ENCODE results near the gene PIP4K2A. TPM values are rescaled to one million over a fixed set of nuclear protein-coding genes. Genes with fewer than 3 reads are reported as not detected.

The PIP4K2A gene
- total and polyA plus RNA-seq, 4 donors: 38.9 to 60.4 (median 42.4) TPM

DNA sequence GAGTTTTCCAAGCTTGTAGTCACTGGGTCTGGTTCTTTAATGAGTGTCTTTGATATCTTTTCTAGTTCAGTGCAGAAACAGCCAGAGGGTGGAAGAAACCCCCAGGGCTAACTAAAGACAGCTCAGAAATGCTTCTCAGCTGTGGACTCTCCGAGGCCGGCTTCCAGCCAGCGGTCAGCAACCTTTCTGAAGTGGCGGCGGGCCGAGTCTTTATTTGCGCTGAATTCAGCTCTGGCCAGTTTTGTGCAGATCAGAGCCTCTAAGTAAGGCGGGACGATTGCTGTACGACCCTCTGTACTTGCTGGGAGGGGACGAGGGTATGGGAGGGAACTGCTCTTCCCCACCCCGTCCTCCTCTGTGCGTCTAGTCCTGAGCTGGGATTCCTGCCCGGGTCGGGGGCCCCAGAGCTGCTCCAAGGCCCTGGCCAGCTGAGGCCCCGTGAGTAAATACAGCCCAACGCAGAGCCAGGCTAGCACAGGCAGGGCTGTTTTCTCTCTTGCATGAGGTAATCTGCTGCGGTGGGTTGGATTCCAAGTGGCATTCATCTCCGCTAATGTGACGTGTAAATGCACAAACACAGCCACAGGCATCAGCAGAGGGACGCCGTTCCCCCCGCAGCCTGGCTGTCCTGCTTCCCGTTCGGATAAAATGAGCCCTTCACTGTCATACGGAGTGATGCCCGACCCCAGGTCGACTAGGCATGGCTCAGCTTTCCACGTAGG, 159.8 kb downstream of the PIP4K2A start:
- WGBS (ENCODE audit: insufficient coverage): 7% methylated on average over 28 of the region's 29 CpGs
- DNase-seq (ENCODE audit: low read depth in 4 of 6, low spot score in 6 of 6): peak; percentile 54 to 92 (median 78)

GRCh38 chr10:22553452-22553995, 160.9 kb downstream of the PIP4K2A start:
- no peaks in the 10 kb centered on the region for H3K9me3 ChIP-seq (ENCODE audit: control insufficient read depth, insufficient read depth, low read length)
- 94% methylated on average over 2 of the region's 7 CpGs for WGBS (ENCODE audit: insufficient coverage)

More for the DNA sequence above, 159.8 kb downstream of the PIP4K2A start:
- no peaks in the 10 kb centered on the region for H3K36me3 ChIP-seq (ENCODE audit: control insufficient read depth, insufficient read depth, low read length)
- H3K9me3 ChIP-seq (ENCODE audit: control insufficient read depth, insufficient read depth, low read length): no peaks in the 10 kb centered on the region
- no peaks in the 10 kb centered on the region for H3K27me3 ChIP-seq (ENCODE audit: control insufficient read depth, insufficient read depth, low read length)
- H3K4me3 ChIP-seq (ENCODE audit: low read depth, low read length): peak overlapping the region; percentile 39
- peaks cover 17% of the 10 kb centered on the region for H3K4me1 ChIP-seq (ENCODE audit: control insufficient read depth, insufficient read depth, low read length)
- peak overlapping the region; percentile 88 for H3K27ac ChIP-seq (ENCODE audit: low read depth, low read length)

GRCh38 chr10:22552888-22553378, 161.4 kb downstream of the PIP4K2A start:
- 80% methylated on average over 2 of the region's 5 CpGs for WGBS (ENCODE audit: insufficient coverage)
- no peak overlapping the region for H3K27ac ChIP-seq (ENCODE audit: low read depth, low read length)
- no peak for DNase-seq (ENCODE audit: low read depth in 4 of 6, low spot score in 6 of 6)
- H3K4me3 ChIP-seq (ENCODE audit: low read depth, low read length): no peak overlapping the region
- H3K36me3 ChIP-seq (ENCODE audit: control insufficient read depth, insufficient read depth, low read length): no peaks in the 10 kb centered on the region
- H3K4me1 ChIP-seq (ENCODE audit: control insufficient read depth, insufficient read depth, low read length): peaks cover 17% of the 10 kb centered on the region
- H3K9me3 ChIP-seq (ENCODE audit: control insufficient read depth, insufficient read depth, low read length): no peaks in the 10 kb centered on the region
- H3K27me3 ChIP-seq (ENCODE audit: control insufficient read depth, insufficient read depth, low read length): no peaks in the 10 kb centered on the region

More at GRCh38 chr10:22553452-22553995, 160.9 kb downstream of the PIP4K2A start:
- Histone ChIP-seq H3K4me1 (ENCODE audit: control insufficient read depth, insufficient read depth, low read length) (peaks cover 17% of the 10 kb centered on the region), H3K27me3 (ENCODE audit: control insufficient read depth, insufficient read depth, low read length) (no peaks in the 10 kb centered on the region), H3K4me3 (ENCODE audit: low read depth, low read length) (no peak overlapping the region), H3K27ac (ENCODE audit: low read depth, low read length) (no peak overlapping the region), H3K36me3 (ENCODE audit: control insufficient read depth, insufficient read depth, low read length) (no peaks in the 10 kb centered on the region)
- no peak for DNase-seq (ENCODE audit: low read depth in 4 of 6, low spot score in 6 of 6)

DNA sequence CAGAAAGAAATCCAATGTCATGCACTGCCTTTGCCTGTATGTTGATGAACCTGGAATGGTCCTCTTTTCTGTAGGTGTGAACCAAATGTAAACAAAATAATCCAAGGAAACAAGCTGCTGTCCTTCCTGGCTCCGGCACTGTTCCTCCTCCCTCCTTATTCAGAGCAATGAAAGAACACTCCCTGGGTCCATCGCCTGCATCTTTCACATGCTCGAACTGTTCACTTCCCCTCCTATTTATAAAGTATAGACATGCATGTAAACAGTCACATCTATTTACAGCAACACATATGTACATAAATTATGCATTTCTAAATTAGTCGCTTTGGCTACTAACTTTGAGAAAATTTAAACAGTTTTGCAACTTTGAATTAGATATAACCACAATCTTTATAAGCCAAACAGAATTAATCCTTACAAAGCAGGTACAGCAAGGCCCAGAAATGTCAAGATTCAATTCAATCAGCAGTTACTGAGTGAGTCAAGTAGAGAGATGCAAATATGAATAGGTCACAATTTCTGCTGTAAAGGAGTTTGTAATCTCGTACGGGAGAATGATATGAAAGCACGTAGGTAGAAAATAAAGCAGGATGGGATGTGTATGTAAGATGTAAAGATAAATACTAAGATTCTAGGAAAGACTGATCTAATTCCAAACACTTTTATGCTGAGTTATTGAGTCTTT, 162.6 kb downstream of the PIP4K2A start:
- no peak for DNase-seq (ENCODE audit: low read depth in 4 of 6, low spot score in 6 of 6)
- Histone ChIP-seq H3K27me3 (ENCODE audit: control insufficient read depth, insufficient read depth, low read length) (no peaks in the 10 kb centered on the region), H3K27ac (ENCODE audit: low read depth, low read length) (no peak overlapping the region), H3K4me3 (ENCODE audit: low read depth, low read length) (no peak overlapping the region), H3K4me1 (ENCODE audit: control insufficient read depth, insufficient read depth, low read length) (peaks cover 17% of the 10 kb centered on the region), H3K9me3 (ENCODE audit: control insufficient read depth, insufficient read depth, low read length) (no peaks in the 10 kb centered on the region), H3K36me3 (ENCODE audit: control insufficient read depth, insufficient read depth, low read length) (no peaks in the 10 kb centered on the region)
- WGBS (ENCODE audit: insufficient coverage): no CpG with 5 or more reads among the region's 7 CpGs

DNA sequence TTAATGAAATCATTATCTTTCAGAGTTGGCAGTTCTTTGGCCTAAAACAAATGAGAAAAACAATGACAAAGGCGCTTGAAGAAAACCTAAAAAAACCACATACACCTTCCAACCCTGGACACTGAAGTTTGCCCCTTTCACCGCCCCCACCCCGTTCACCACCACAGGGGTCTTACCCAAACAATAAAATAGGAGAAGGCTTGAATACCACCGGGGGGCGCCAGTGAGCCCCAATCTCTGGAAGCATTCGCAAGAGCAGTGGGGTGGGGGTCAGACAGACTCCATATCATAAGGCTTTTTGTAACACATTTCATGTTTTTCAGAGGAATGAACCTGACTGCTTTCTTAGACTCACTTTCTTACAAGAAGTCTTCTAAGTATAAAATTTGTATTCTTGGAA, 163.6 kb downstream of the PIP4K2A start:
- H3K36me3 ChIP-seq (ENCODE audit: control insufficient read depth, insufficient read depth, low read length): no peaks in the 10 kb centered on the region
- H3K9me3 ChIP-seq (ENCODE audit: control insufficient read depth, insufficient read depth, low read length): no peaks in the 10 kb centered on the region
- no peaks in the 10 kb centered on the region for H3K27me3 ChIP-seq (ENCODE audit: control insufficient read depth, insufficient read depth, low read length)
- no peak overlapping the region for H3K4me3 ChIP-seq (ENCODE audit: low read depth, low read length)
- WGBS (ENCODE audit: insufficient coverage): 19% methylated on average over 3 of the region's 6 CpGs
- H3K27ac ChIP-seq (ENCODE audit: low read depth, low read length): no peak overlapping the region
- H3K4me1 ChIP-seq (ENCODE audit: control insufficient read depth, insufficient read depth, low read length): peaks cover 17% of the 10 kb centered on the region
- DNase-seq (ENCODE audit: low read depth in 4 of 6, low spot score in 6 of 6): peak in 2 of 6 donors; percentile 30 to 39

GRCh38 chr10:22548344-22548743, 166.0 kb downstream of the PIP4K2A start:
- H3K36me3 ChIP-seq (ENCODE audit: control insufficient read depth, insufficient read depth, low read length): peaks cover 16% of the 10 kb centered on the region
- peaks cover 4% of the 10 kb centered on the region for H3K4me1 ChIP-seq (ENCODE audit: control insufficient read depth, insufficient read depth, low read length)
- WGBS (ENCODE audit: insufficient coverage): 83% methylated on average over 1 of the region's 1 CpG
- no peaks in the 10 kb centered on the region for H3K9me3 ChIP-seq (ENCODE audit: control insufficient read depth, insufficient read depth, low read length)
- no peak overlapping the region for H3K27ac ChIP-seq (ENCODE audit: low read depth, low read length)
- no peak for DNase-seq (ENCODE audit: low read depth in 4 of 6, low spot score in 6 of 6)
- H3K27me3 ChIP-seq (ENCODE audit: control insufficient read depth, insufficient read depth, low read length): no peaks in the 10 kb centered on the region
- no peak overlapping the region for H3K4me3 ChIP-seq (ENCODE audit: low read depth, low read length)

DNA sequence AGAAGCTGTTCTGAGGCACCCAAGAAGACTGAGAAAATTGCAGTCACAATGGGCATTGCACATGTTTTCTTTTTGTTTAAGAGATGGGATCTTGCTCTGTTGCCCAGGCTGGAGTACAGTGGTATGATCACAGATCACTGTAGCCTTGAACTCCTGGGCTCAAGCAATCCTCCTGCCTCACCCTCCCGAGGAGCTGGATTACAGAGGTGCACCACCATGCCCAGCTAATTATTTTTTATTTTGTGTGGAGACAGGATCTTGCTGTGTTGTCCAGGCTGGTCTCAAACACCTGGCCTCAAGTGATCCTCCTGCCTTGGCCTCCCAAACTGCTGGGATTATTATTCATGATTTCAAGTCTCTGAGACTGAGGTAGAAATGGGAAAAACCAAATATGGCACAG, 168.7 kb downstream of the PIP4K2A start:
- no peaks in the 10 kb centered on the region for H3K27me3 ChIP-seq (ENCODE audit: control insufficient read depth, insufficient read depth, low read length)
- DNase-seq (ENCODE audit: low read depth in 4 of 6, low spot score in 6 of 6): no peak
- no peak overlapping the region for H3K4me3 ChIP-seq (ENCODE audit: low read depth, low read length)
- no peaks in the 10 kb centered on the region for H3K4me1 ChIP-seq (ENCODE audit: control insufficient read depth, insufficient read depth, low read length)
- WGBS (ENCODE audit: insufficient coverage): no CpG with 5 or more reads among the region's 1 CpG
- no peak overlapping the region for H3K27ac ChIP-seq (ENCODE audit: low read depth, low read length)
- H3K36me3 ChIP-seq (ENCODE audit: control insufficient read depth, insufficient read depth, low read length): peaks cover 28% of the 10 kb centered on the region
- H3K9me3 ChIP-seq (ENCODE audit: control insufficient read depth, insufficient read depth, low read length): no peaks in the 10 kb centered on the region

DNA sequence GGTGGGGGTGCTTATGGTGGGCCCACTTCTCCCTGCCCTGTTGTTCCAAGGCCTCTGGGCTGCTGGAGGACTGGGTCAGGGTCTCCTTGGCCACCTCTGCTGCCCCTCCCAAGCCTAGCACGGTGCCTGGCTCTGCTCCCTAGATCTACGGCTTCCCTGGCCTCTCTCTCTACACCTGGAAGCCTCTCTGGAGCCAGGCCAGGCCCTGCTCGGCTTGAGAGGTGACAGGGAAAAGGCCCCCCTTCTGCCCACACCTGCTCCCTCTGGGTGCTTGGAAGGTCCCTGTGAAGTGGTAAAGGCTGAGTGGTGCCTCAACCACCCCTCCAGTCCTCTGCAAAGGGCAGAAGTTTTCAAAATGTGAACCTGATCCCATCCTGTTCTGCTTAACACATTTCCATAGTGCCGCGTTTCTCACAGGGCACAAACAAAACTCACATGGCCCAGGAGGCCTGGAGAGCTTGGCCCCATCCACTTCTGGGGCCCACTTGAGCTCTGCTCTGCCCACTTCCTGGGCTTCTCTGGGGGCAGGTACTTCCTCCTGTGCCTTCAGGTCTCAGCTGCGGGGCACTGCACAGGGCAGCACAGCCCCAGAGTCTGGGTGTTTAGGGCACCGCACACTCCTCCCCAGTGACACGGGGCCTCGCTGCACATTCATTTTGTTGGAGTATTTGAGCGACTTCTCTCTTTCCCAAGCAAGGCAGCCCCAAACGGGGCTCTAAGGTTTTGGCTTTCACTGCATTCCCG, 169.9 kb downstream of the PIP4K2A start:
- no peak for DNase-seq (ENCODE audit: low read depth in 4 of 6, low spot score in 6 of 6)
- Histone ChIP-seq H3K27ac (ENCODE audit: low read depth, low read length) (no peak overlapping the region), H3K36me3 (ENCODE audit: control insufficient read depth, insufficient read depth, low read length) (peaks cover 31% of the 10 kb centered on the region), H3K4me1 (ENCODE audit: control insufficient read depth, insufficient read depth, low read length) (no peaks in the 10 kb centered on the region), H3K9me3 (ENCODE audit: control insufficient read depth, insufficient read depth, low read length) (no peaks in the 10 kb centered on the region), H3K4me3 (ENCODE audit: low read depth, low read length) (no peak overlapping the region), H3K27me3 (ENCODE audit: control insufficient read depth, insufficient read depth, low read length) (no peaks in the 10 kb centered on the region)
- whole genome bisulfite sequencing (ENCODE audit: insufficient coverage): 93% methylated on average over 10 of the region's 12 CpGs

- Histone ChIP-seq H3K27me3 (ENCODE audit: control insufficient read depth, insufficient read depth, low read length) (no peaks in the 10 kb centered on the region), H3K9me3 (ENCODE audit: control insufficient read depth, insufficient read depth, low read length) (no peaks in the 10 kb centered on the region), H3K4me1 (ENCODE audit: control insufficient read depth, insufficient read depth, low read length) (no peaks in the 10 kb centered on the region), H3K27ac (ENCODE audit: low read depth, low read length) (no peak overlapping the region), H3K4me3 (ENCODE audit: low read depth, low read length) (no peak overlapping the region), H3K36me3 (ENCODE audit: control insufficient read depth, insufficient read depth, low read length) (peaks cover 31% of the 10 kb centered on the region)
- no peak for DNase-seq (ENCODE audit: low read depth in 4 of 6, low spot score in 6 of 6)
- WGBS (ENCODE audit: insufficient coverage): 79% methylated on average over 6 of the region's 7 CpGs
Observed at GRCh38 chr10:22542773-22543172, 171.6 kb downstream of the PIP4K2A start.
